Mesothelial cell of epicardium (in vitro differentiated cells): ENCODE data around the gene SULF2. TPM values are rescaled to one million over a fixed set of nuclear protein-coding genes. Genes with fewer than 3 reads are reported as not detected.

Experiments
- DNase-seq, 2 experiments: peaks; one replicate each; pipeline ENCODE4 v3.0.0; 2021; ENCODE audit warnings: low spot score in 2 of 2; ENCODE audit not compliant: unreplicated experiment in 2 of 2
- H3K27ac Mint-ChIP-seq: 2 replicates; pipeline ENCODE4 v1.8.0; 2021; ENCODE audit warnings: mixed read lengths
- H3K27me3 Mint-ChIP-seq: 2 replicates; pipeline ENCODE4 v1.8.0; 2021; ENCODE audit warnings: low read depth, mixed read lengths
- H3K36me3 Mint-ChIP-seq: 2 replicates; pipeline ENCODE4 v1.8.0; 2021; ENCODE audit warnings: mixed read lengths
- H3K4me1 Mint-ChIP-seq: 2 replicates; pipeline ENCODE4 v1.8.0; 2021; ENCODE audit warnings: mixed read lengths
- H3K4me3 Mint-ChIP-seq: 2 replicates; pipeline ENCODE4 v1.8.0; 2021; ENCODE audit warnings: mild to moderate bottlenecking, moderate library complexity, mixed read lengths
- H3K9me3 Mint-ChIP-seq: 2 replicates; pipeline ENCODE4 v1.8.0; 2021; ENCODE audit warnings: mixed read lengths
- CTCF ChIP-seq: fragments of 200-600 bp; sonication (generic); IDR thresholded peaks from one replicate; pipeline ENCODE4 v1.5.0; 2021; ENCODE audit warnings: antibody characterized with exemption; ENCODE audit not compliant: unreplicated experiment
- total RNA-seq: library from RNA; stranded (reverse); gene quantifications from 3 replicates; pipeline ENCODE4 v1.2.1, GENCODE V29; 2021

The SULF2 gene
- total RNA-seq, 1 donor from 2014 or later, result 77.0 TPM

DNA sequence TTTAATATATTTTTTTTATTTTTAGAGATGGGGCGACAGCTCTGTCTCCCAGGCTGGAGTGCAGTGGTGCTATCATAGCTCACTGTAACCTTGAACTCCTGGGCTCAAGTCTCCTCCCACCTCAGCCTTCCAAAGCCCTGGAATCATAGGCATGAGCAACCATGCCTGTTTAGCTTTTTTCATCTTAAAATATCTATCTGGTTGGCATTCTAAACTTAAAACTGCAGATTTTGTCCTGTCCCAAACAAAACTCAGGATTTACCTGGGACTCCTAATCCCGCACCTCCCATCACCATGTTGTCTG is 124.7 kb downstream of the SULF2 start:
- Mint-ChIP-seq H3K27me3 (no peaks in the 10 kb centered on the region), H3K4me3 (no peak overlapping the region), H3K4me1 (peaks cover 28% of the 10 kb centered on the region), H3K9me3 (no peaks in the 10 kb centered on the region), H3K27ac (no peak overlapping the region), H3K36me3 (peaks cover 1% of the 10 kb centered on the region)
- no peak for TF ChIP-seq CTCF
- DNase-seq, result no peak

DNA sequence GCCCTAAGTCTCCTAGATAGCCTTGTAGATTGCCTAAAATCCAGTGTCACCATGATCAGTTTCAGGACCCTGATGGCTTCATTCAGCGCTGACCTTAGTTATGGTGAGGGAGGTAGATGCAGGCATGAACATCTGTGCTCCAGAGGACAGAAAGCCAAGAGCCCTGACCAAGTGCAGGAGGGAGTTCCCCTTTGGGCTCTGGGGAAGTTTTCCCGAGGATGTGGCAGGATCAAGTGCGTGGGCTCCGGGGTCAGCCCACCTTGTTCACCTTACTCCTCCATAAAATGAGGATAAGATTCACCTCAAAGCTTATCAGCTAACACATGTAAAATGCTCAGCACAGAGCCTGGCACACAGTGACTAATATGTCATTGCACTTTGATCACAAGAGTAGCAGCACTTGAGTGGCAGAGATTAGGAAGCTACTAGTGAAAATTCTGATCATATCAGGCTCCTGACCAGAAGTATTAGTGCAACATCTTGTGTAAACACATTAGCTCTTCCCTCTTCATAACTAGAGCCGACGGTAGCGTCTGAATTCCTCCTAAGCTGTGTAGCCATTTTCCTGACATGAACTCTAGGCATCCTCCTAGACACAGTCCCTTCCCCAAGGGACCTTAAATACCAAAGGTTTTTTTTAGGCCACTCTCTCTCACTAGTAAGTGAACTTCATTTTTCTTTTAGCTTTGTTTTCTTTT is 125.2 kb downstream of the SULF2 start:
- no peak for DNase-seq
- Mint-ChIP-seq H3K9me3 (no peaks in the 10 kb centered on the region), H3K27ac (no peak overlapping the region), H3K4me3 (no peak overlapping the region), H3K4me1 (peaks cover 23% of the 10 kb centered on the region), H3K27me3 (no peaks in the 10 kb centered on the region), H3K36me3 (peaks cover 1% of the 10 kb centered on the region)
- TF ChIP-seq CTCF, result no peak

DNA sequence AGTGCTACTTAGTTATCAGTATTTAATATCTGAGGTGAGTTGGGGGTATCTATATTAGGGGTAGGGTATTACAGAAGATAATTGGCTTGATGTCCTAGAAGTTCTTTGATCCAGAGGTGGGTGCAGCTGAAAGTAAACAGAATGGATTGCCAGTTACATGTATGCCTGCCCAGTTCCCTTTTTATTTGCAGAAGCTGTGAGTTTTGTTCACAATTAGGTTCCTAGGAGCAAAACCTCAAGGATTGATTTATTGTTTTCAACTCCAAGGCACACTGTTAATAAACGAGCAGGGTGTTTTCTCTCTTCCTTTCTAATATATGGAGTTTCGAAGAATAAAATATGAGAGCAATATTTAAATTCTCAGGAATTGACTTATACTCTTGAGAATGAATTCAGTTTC is 129.0 kb downstream of the SULF2 start:
- Mint-ChIP-seq H3K27me3 (no peaks in the 10 kb centered on the region), H3K27ac (no peak overlapping the region), H3K4me3 (no peak overlapping the region), H3K36me3 (peaks cover 11% of the 10 kb centered on the region), H3K4me1 (peaks cover 8% of the 10 kb centered on the region), H3K9me3 (no peaks in the 10 kb centered on the region)
- no peak for TF ChIP-seq CTCF
- DNase-seq, result no peak

DNA sequence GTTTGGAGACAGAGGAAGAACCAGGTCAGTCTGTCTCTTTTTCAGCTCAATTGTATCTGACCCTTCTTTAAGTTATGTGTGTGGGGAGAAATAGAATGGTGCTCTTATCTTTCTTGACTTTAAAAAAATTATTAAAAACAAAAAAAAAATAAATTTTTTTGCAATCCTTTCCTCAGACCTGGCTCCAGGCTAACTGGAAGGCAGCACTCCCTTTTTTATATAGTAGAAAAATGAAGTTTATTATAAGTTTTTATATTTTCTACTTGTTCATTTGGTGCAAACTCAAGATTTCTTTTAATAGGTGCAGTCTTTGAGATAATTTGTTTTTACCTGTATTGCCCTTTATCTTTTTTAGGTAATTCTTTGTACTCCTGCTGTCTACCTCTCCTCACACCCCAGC is 129.6 kb downstream of the SULF2 start:
- Mint-ChIP-seq H3K4me1 (peaks cover 8% of the 10 kb centered on the region), H3K27me3 (no peaks in the 10 kb centered on the region), H3K4me3 (no peak overlapping the region), H3K36me3 (peaks cover 17% of the 10 kb centered on the region), H3K9me3 (no peaks in the 10 kb centered on the region), H3K27ac (no peak overlapping the region)
- no peak for DNase-seq
- no peak for TF ChIP-seq CTCF

GRCh38 chr20:47654370-47654769 is 130.9 kb downstream of the SULF2 start:
- no peak for TF ChIP-seq CTCF
- peaks cover 8% of the 10 kb centered on the region for H3K4me1 Mint-ChIP-seq
- H3K4me3 Mint-ChIP-seq, result no peak overlapping the region
- H3K36me3 Mint-ChIP-seq, result peaks cover 21% of the 10 kb centered on the region
- no peak overlapping the region for H3K27ac Mint-ChIP-seq
- no peaks in the 10 kb centered on the region for H3K27me3 Mint-ChIP-seq
- H3K9me3 Mint-ChIP-seq, result no peaks in the 10 kb centered on the region
- DNase-seq, result no peak

DNA sequence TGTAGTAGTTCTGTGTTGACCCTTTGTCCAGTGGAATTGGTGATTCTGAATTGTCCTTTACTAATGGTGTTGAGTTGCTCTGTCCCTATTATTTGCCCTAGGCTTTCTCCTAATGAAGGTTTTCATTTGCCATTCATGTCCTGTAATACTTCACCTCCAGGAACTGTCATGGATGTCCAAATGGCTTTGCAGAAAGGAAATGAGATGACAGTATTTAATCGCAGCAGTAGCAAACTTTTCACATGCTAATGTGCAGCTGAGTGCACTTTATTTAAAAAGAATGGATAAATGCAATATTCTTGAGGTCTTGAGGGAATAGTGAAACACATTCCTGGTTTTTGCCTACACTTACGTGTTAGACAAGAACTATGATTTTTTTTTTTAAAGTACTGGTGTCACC is 131.4 kb downstream of the SULF2 start:
- Mint-ChIP-seq H3K4me3 (no peak overlapping the region), H3K27me3 (no peaks in the 10 kb centered on the region), H3K36me3 (peaks cover 22% of the 10 kb centered on the region), H3K27ac (no peak overlapping the region), H3K9me3 (no peaks in the 10 kb centered on the region), H3K4me1 (peaks cover 8% of the 10 kb centered on the region)
- no peak for DNase-seq
- no peak for TF ChIP-seq CTCF
